Activated naive CD8-positive, alpha-beta T cell treated with anti-CD3 and anti-CD28 coated beads, Interleukin-2, amount 10 ng/mL, durations not matched to agents 7 days and 5 days (primary cell): ENCODE measurements around the gene STX18. TPM values are rescaled to one million over a fixed set of nuclear protein-coding genes. Genes with fewer than 3 reads are reported as not detected.
"Not testable (repeated sequence)": the region's sequence is repeated elsewhere in the genome, so short reads cannot be mapped to it uniquely, and the experiment has no call there.

ENCODE experiments used
- ATAC-seq: fragments of 150-1000 bp; cut with Tn5 transposase; one replicate; pipeline ENCODE4 v1.10.0; 2021; ENCODE audit warnings: low read depth, moderate library complexity
- POLR2A ChIA-PET: fragments of 350-600 bp; sonication (Branson Sonifier 250); formaldehyde crosslinking; loops from one replicate; lab custom pipeline; 2021; ENCODE audit warnings: antibody characterized with exemption; lab: Charles Lee
- DNase-seq: peaks from one replicate; pipeline ENCODE4 v3.0.0; 2021
- H3K27ac Mint-ChIP-seq: one replicate; pipeline ENCODE4 v1.8.0; 2022; ENCODE audit warnings: mild to moderate bottlenecking, mixed read lengths
- H3K27me3 Mint-ChIP-seq: one replicate; pipeline ENCODE4 v1.8.0; 2022; ENCODE audit warnings: mild to moderate bottlenecking, moderate library complexity, mixed read lengths
- H3K36me3 Mint-ChIP-seq: one replicate; pipeline ENCODE4 v1.8.0; 2021; ENCODE audit warnings: mild to moderate bottlenecking, mixed read lengths
- H3K4me1 Mint-ChIP-seq: one replicate; pipeline ENCODE4 v1.8.0; 2021; ENCODE audit warnings: mixed read lengths
- H3K4me3 Mint-ChIP-seq: one replicate; pipeline ENCODE4 v1.8.0; 2022; ENCODE audit warnings: mild to moderate bottlenecking, moderate library complexity, mixed read lengths
- H3K9me3 Mint-ChIP-seq: one replicate; pipeline ENCODE4 v1.8.0; 2021; ENCODE audit warnings: mixed read lengths
- total RNA-seq, 2 experiments: library from RNA; stranded (reverse); gene quantifications; one replicate each; pipeline ENCODE4 v1.2.3, GENCODE V29; 2021

The STX18 gene
- total RNA-seq, 2 experiments from 2014 or later = 26.5 to 27.1 TPM

- Mint-ChIP-seq H3K9me3 (no peaks in the 10 kb centered on the region), H3K27me3 (no peaks in the 10 kb centered on the region), H3K4me1 (peaks cover 12% of the 10 kb centered on the region), H3K4me3 (no peak overlapping the region), H3K36me3 (peaks cover 13% of the 10 kb centered on the region), H3K27ac (no peak overlapping the region)
- DNase-seq = no peak
- POLR2A ChIA-PET = no interaction called here
- ATAC-seq = no peak
These were observed 31.0 kb upstream of the STX18 start for GRCh38 chr4:4572821-4573220.

DNA sequence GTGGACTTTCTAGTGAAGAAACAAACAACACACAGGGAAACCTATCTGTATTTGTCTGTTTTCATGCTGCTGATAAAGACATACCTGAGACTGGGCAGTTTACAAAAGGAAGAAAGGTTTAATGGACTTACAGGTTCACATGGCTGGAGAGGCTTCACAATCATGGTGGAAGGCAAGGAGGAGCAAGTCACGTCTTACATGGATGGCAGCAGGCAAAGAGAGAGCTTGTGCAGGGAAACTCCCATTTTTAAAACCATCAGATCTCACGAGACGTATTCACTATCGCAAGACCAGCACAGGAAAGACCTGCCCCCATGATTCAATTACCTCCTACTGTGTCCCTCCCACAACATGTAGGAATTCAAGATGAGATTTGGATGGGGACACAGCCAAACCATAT, 28.0 kb upstream of the STX18 start:
- H3K27ac Mint-ChIP-seq, ATAC-seq, H3K27me3 Mint-ChIP-seq, H3K9me3 Mint-ChIP-seq, H3K4me1 Mint-ChIP-seq, DNase-seq, H3K4me3 Mint-ChIP-seq, POLR2A ChIA-PET: not testable (repeated sequence)
- peaks cover 13% of the 10 kb centered on the region for H3K36me3 Mint-ChIP-seq

- Mint-ChIP-seq H3K4me3 (no peak overlapping the region), H3K27ac (no peak overlapping the region), H3K9me3 (no peaks in the 10 kb centered on the region), H3K4me1 (no peaks in the 10 kb centered on the region), H3K36me3 (peaks cover 14% of the 10 kb centered on the region), H3K27me3 (no peaks in the 10 kb centered on the region)
- no peak for ATAC-seq
- DNase-seq = no peak
- POLR2A ChIA-PET = no interaction called here
These were observed 27.1 kb upstream of the STX18 start for GRCh38 chr4:4568806-4569427.

DNA sequence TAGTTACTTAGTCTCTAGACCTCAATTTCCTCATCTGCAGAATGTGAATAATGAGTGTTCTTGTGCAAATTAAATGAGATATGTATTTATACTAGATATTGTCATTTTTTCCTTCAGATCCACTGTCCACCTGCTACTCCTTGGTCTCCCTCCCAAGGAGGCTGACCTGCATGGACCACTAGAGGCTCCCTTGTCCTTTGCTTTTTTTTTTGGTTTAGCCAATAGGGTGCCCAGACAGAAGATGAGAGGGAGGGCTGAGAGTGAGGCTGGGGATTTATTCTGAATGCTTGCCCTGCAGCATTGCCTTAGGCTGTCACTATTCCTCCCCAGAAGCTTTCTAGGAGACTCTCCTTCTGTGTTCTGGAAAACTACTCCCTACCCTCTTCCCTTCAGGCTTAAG, 24.5 kb upstream of the STX18 start:
- ATAC-seq, POLR2A ChIA-PET, DNase-seq, H3K27ac Mint-ChIP-seq, H3K9me3 Mint-ChIP-seq, H3K4me1 Mint-ChIP-seq, H3K4me3 Mint-ChIP-seq, H3K27me3 Mint-ChIP-seq: not testable (repeated sequence)
- peaks cover 13% of the 10 kb centered on the region for H3K36me3 Mint-ChIP-seq

GRCh38 chr4:4564522-4564921, 22.7 kb upstream of the STX18 start:
- no peaks in the 10 kb centered on the region for H3K27me3 Mint-ChIP-seq
- no peak overlapping the region for H3K4me3 Mint-ChIP-seq
- H3K9me3 Mint-ChIP-seq = no peaks in the 10 kb centered on the region
- POLR2A ChIA-PET = no interaction called here
- H3K4me1 Mint-ChIP-seq = no peaks in the 10 kb centered on the region
- H3K27ac Mint-ChIP-seq = no peak overlapping the region
- peaks cover 6% of the 10 kb centered on the region for H3K36me3 Mint-ChIP-seq
- ATAC-seq = no peak
- DNase-seq = no peak

DNA sequence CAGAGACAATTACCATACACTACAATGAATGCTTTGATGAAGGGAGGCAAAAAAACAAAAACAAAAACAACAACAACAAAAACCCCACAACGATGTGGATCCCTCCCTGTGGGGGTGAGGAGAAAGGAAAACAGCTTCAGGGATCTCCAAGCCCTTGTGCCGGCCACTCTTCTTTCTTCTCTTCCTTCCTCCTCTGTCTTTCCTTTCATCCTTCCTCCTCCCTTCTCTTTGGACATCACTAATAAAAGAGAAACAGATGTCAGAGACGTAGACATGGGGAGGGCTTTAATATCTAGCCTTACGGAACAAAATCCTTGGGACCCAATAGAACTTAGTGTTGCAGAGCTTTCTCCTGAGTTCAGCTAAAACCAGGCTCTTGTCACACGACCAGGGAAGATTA, 18.8 kb upstream of the STX18 start:
- H3K36me3 Mint-ChIP-seq = peaks cover 5% of the 10 kb centered on the region

GRCh38 chr4:4560136-4560535, 18.3 kb upstream of the STX18 start:
- POLR2A ChIA-PET = no interaction called here
- peaks cover 4% of the 10 kb centered on the region for H3K36me3 Mint-ChIP-seq
- DNase-seq = no peak
- ATAC-seq = no peak
- H3K4me1 Mint-ChIP-seq = no peaks in the 10 kb centered on the region
- H3K27me3 Mint-ChIP-seq = no peaks in the 10 kb centered on the region
- H3K27ac Mint-ChIP-seq = no peak overlapping the region
- no peak overlapping the region for H3K4me3 Mint-ChIP-seq
- no peaks in the 10 kb centered on the region for H3K9me3 Mint-ChIP-seq

More for the DNA sequence above, 18.8 kb upstream of the STX18 start:
- Mint-ChIP-seq H3K9me3 (no peaks in the 10 kb centered on the region), H3K4me3 (no peak overlapping the region), H3K27me3 (no peaks in the 10 kb centered on the region), H3K27ac (no peak overlapping the region), H3K4me1 (no peaks in the 10 kb centered on the region)
- ATAC-seq = no peak
- DNase-seq = no peak
- POLR2A ChIA-PET = no interaction called here

- DNase-seq = no peak
- H3K27me3 Mint-ChIP-seq = no peaks in the 10 kb centered on the region
- ATAC-seq = no peak
- peaks cover 2% of the 10 kb centered on the region for H3K36me3 Mint-ChIP-seq
- POLR2A ChIA-PET = no interaction called here
- H3K4me1 Mint-ChIP-seq = no peaks in the 10 kb centered on the region
- no peaks in the 10 kb centered on the region for H3K9me3 Mint-ChIP-seq
- H3K4me3 Mint-ChIP-seq = no peak overlapping the region
- H3K27ac Mint-ChIP-seq = no peak overlapping the region
These were observed 17.7 kb upstream of the STX18 start for GRCh38 chr4:4559596-4559995.

- no peak for ATAC-seq
- Mint-ChIP-seq H3K9me3 (no peaks in the 10 kb centered on the region), H3K4me3 (no peak overlapping the region), H3K27ac (no peak overlapping the region), H3K36me3 (peaks cover 2% of the 10 kb centered on the region), H3K4me1 (no peaks in the 10 kb centered on the region), H3K27me3 (no peaks in the 10 kb centered on the region)
- no peak for DNase-seq
- POLR2A ChIA-PET = no interaction called here
These were observed 17.0 kb upstream of the STX18 start for GRCh38 chr4:4558881-4559280.

DNA sequence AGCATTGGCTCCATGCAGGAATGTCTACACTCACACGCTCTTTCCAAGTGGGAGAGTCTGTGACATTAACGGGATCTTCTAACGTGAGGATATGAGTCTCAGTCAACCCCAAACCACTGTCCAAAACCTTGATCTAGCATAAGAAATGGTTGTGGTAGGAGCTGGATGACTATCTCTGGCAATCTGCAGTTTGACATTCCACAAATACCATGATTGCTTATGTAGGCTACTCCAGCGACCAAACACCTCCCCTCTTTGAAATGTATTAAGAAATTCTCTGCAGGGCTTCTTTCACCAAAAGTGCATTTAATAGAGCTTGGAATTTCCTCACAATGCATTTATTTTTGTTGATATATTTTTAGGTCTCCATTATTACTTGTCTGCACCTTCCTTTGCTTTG, 14.1 kb upstream of the STX18 start:
- DNase-seq (no peak), ATAC-seq (no peak)
- Mint-ChIP-seq H3K4me3 (no peak overlapping the region), H3K27me3 (no peaks in the 10 kb centered on the region), H3K36me3 (peaks cover 10% of the 10 kb centered on the region), H3K4me1 (no peaks in the 10 kb centered on the region), H3K27ac (no peak overlapping the region), H3K9me3 (no peaks in the 10 kb centered on the region)
- POLR2A ChIA-PET = interaction anchor here (1.4 kb wide), 1 partner anchor 13 kb away, joined by 4 read pairs; no protein-coding TSS in a partner anchor

- no peak for DNase-seq
- no peak for ATAC-seq
- Mint-ChIP-seq H3K36me3 (peaks cover 25% of the 10 kb centered on the region), H3K4me3 (no peak overlapping the region), H3K4me1 (no peaks in the 10 kb centered on the region), H3K9me3 (no peaks in the 10 kb centered on the region), H3K27me3 (no peaks in the 10 kb centered on the region), H3K27ac (no peak overlapping the region)
- POLR2A ChIA-PET = interaction anchor here (1.4 kb wide), 1 partner anchor 12 kb away, joined by 4 read pairs; no protein-coding TSS in a partner anchor
These were observed 12.4 kb upstream of the STX18 start for GRCh38 chr4:4554234-4554633.

GRCh38 chr4:4552042-4552441, 10.2 kb upstream of the STX18 start:
- DNase-seq, H3K27ac Mint-ChIP-seq, H3K4me3 Mint-ChIP-seq, H3K9me3 Mint-ChIP-seq, H3K4me1 Mint-ChIP-seq, H3K27me3 Mint-ChIP-seq, ATAC-seq, POLR2A ChIA-PET: not testable (repeated sequence)
- H3K36me3 Mint-ChIP-seq = peaks cover 36% of the 10 kb centered on the region

- H3K27ac Mint-ChIP-seq, ATAC-seq, DNase-seq, H3K9me3 Mint-ChIP-seq, H3K27me3 Mint-ChIP-seq, POLR2A ChIA-PET, H3K4me1 Mint-ChIP-seq, H3K4me3 Mint-ChIP-seq: not testable (repeated sequence)
- H3K36me3 Mint-ChIP-seq = peaks cover 44% of the 10 kb centered on the region
These were observed 8.3 kb upstream of the STX18 start for GRCh38 chr4:4550161-4550560.

DNA sequence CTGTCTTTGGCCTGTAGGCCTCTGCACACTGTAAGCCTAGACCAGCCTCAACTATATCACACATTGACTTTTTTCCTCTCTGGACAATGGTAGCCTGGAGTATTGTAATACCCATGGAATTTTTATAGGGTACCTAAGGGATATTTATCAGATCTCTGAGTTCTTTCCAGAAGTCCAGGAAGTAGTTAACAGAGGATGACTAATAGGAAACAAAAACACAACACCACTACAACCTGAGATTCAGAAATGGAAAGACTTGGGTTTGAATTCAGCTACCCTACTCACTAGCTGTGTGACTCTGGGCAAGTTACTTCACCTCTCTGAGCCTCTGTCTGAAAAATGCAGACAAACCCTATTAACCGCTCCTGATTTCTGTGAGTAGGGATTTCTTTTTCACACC, 7.7 kb upstream of the STX18 start:
- no peak for ATAC-seq
- Mint-ChIP-seq H3K9me3 (no peaks in the 10 kb centered on the region), H3K27me3 (no peaks in the 10 kb centered on the region), H3K27ac (no peak overlapping the region), H3K4me3 (no peak overlapping the region), H3K36me3 (peaks cover 42% of the 10 kb centered on the region), H3K4me1 (peaks cover 2% of the 10 kb centered on the region)
- no peak for DNase-seq
- POLR2A ChIA-PET = no interaction called here
